Measurements from ENCODE around the gene NEAT1. TPM values are rescaled to one million over a fixed set of nuclear protein-coding genes. Genes with fewer than 3 reads are reported as not detected.

The NEAT1 gene
- total RNA-seq, 2 experiments from 2014 or later: 221 to 223 TPM

GRCh38 chr11:65491614-65492386 is 69.2 kb downstream of the NEAT1 start:
- Mint-ChIP-seq H3K4me3 (no peak overlapping the region), H3K9me3 (no peaks in the 10 kb centered on the region), H3K4me1 (ENCODE audit: low read depth) (peaks cover 45% of the 10 kb centered on the region), H3K27ac (peak overlapping the region; percentile 32), H3K36me3 (ENCODE audit: low read depth) (no peaks in the 10 kb centered on the region), H3K27me3 (no peaks in the 10 kb centered on the region)
- POLR2A ChIA-PET: interaction anchor here (0.6 to 9.2 kb wide), 6 partner anchors 7 to 69 kb away, joined by 3 to 163 read pairs (median 3); partner anchors contain the start of gene MALAT1
- Histone ChIP-seq H3K4me1 (ENCODE audit: insufficient read depth, low read length) (peaks cover 47% of the 10 kb centered on the region), H3K27me3 (ENCODE audit: control insufficient read depth in 1 of 2, insufficient read depth in 2 of 2, low read length in 2 of 2) (no peaks in the 10 kb centered on the region), H3K4me3 (ENCODE audit: low read length) (no peak overlapping the region), H3K36me3 (ENCODE audit: insufficient read depth, low read length) (no peaks in the 10 kb centered on the region), H3K9me3 (ENCODE audit: control insufficient read depth in 1 of 2, insufficient read depth in 1 of 2, low read length in 2 of 2) (no peaks in the 10 kb centered on the region), H3K27ac (ENCODE audit: low read depth in 1 of 2, low read length in 2 of 2) (no peak overlapping the region)
- DNase-seq (peak in 2 of 14 experiments; percentile 50 to 57), ATAC-seq (ENCODE audit: poor library complexity) (no peak)
- intact Hi-C loops (cut with DNase I, micrococcal nuclease): no loop called here
- CTCF ChIA-PET: interaction anchor here (0.9 to 1.5 kb wide), 2 partner anchors 12 to 59 kb away, joined by 3 to 4 read pairs; no protein-coding TSS in a partner anchor
- TF ChIP-seq, protein P1, sequence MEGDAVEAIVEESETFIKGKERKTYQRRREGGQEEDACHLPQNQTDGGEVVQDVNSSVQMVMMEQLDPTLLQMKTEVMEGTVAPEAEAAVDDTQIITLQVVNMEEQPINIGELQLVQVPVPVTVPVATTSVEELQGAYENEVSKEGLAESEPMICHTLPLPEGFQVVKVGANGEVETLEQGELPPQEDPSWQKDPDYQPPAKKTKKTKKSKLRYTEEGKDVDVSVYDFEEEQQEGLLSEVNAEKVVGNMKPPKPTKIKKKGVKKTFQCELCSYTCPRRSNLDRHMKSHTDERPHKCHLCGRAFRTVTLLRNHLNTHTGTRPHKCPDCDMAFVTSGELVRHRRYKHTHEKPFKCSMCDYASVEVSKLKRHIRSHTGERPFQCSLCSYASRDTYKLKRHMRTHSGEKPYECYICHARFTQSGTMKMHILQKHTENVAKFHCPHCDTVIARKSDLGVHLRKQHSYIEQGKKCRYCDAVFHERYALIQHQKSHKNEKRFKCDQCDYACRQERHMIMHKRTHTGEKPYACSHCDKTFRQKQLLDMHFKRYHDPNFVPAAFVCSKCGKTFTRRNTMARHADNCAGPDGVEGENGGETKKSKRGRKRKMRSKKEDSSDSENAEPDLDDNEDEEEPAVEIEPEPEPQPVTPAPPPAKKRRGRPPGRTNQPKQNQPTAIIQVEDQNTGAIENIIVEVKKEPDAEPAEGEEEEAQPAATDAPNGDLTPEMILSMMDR (IDR thresholded peaks at IDR 0.05): no peak

- intact Hi-C loops (cut with DNase I, micrococcal nuclease): no loop called here
- no peak overlapping the region for H3K4me3 ChIP-seq (ENCODE audit: low read length)
- peaks cover 52% of the 10 kb centered on the region for H3K4me1 ChIP-seq (ENCODE audit: insufficient read depth, low read length)
- H3K27ac Mint-ChIP-seq: peak overlapping the region; percentile 32
- no peak overlapping the region for H3K4me3 Mint-ChIP-seq
- H3K36me3 Mint-ChIP-seq (ENCODE audit: low read depth): no peaks in the 10 kb centered on the region
- POLR2A ChIA-PET: interaction anchor here (0.6 to 2.8 kb wide), 7 partner anchors 10 to 71 kb away, joined by 3 to 14 read pairs (median 3); partner anchors contain the start of gene NEAT1
- H3K9me3 Mint-ChIP-seq: no peaks in the 10 kb centered on the region
- no peaks in the 10 kb centered on the region for H3K36me3 ChIP-seq (ENCODE audit: insufficient read depth, low read length)
- H3K9me3 ChIP-seq (ENCODE audit: control insufficient read depth in 1 of 2, insufficient read depth in 1 of 2, low read length in 2 of 2): no peaks in the 10 kb centered on the region
- H3K4me1 Mint-ChIP-seq (ENCODE audit: low read depth): peaks cover 46% of the 10 kb centered on the region
- no peak overlapping the region for H3K27ac ChIP-seq (ENCODE audit: low read depth in 1 of 2, low read length in 2 of 2)
- CTCF ChIA-PET: interaction anchor here (0.9 to 1.5 kb wide), 4 partner anchors 13 to 76 kb away, joined by 3 to 4 read pairs (median 4); no protein-coding TSS in a partner anchor
- DNase-seq: no peak
- TF ChIP-seq, protein P1 (IDR thresholded peaks at IDR 0.05): no peak
- H3K27me3 Mint-ChIP-seq: no peaks in the 10 kb centered on the region
- no peaks in the 10 kb centered on the region for H3K27me3 ChIP-seq (ENCODE audit: control insufficient read depth in 1 of 2, insufficient read depth in 2 of 2, low read length in 2 of 2)
- ATAC-seq (ENCODE audit: poor library complexity): no peak
Measured at GRCh38 chr11:65492387-65492636, 69.7 kb downstream of the NEAT1 start.

GRCh38 chr11:65492637-65493366 is 70.2 kb downstream of the NEAT1 start:
- Histone ChIP-seq H3K27me3 (ENCODE audit: control insufficient read depth in 1 of 2, insufficient read depth in 2 of 2, low read length in 2 of 2) (no peaks in the 10 kb centered on the region), H3K36me3 (ENCODE audit: insufficient read depth, low read length) (no peaks in the 10 kb centered on the region), H3K9me3 (ENCODE audit: control insufficient read depth in 1 of 2, insufficient read depth in 1 of 2, low read length in 2 of 2) (no peaks in the 10 kb centered on the region), H3K4me3 (ENCODE audit: low read length) (no peak overlapping the region), H3K27ac (ENCODE audit: low read depth in 1 of 2, low read length in 2 of 2) (no peak overlapping the region), H3K4me1 (ENCODE audit: insufficient read depth, low read length) (peaks cover 48% of the 10 kb centered on the region)
- TF ChIP-seq, protein P1 (IDR thresholded peaks at IDR 0.05): no peak
- POLR2A ChIA-PET: interaction anchor here (0.6 to 2.8 kb wide), 9 partner anchors 10 to 71 kb away, joined by 3 to 14 read pairs (median 4); partner anchors contain the start of gene NEAT1
- intact Hi-C loops (cut with DNase I, micrococcal nuclease): no loop called here
- Mint-ChIP-seq H3K27me3 (no peaks in the 10 kb centered on the region), H3K4me1 (ENCODE audit: low read depth) (peaks cover 42% of the 10 kb centered on the region), H3K36me3 (ENCODE audit: low read depth) (no peaks in the 10 kb centered on the region), H3K4me3 (no peak overlapping the region), H3K27ac (peak overlapping the region; percentile 32), H3K9me3 (no peaks in the 10 kb centered on the region)
- DNase-seq (peak in 2 of 14 experiments; percentile 58 to 68), ATAC-seq (ENCODE audit: poor library complexity) (no peak)
- CTCF ChIA-PET: interaction anchor here (0.9 to 1.5 kb wide), 4 partner anchors 13 to 76 kb away, joined by 3 to 4 read pairs (median 4); no protein-coding TSS in a partner anchor
